GM23248 (cell line): ENCODE data around the gene RARA.

Experiments used
- EZH2 ChIP-seq: fragments of 200-600 bp; sonication (generic); IDR thresholded peaks from 2 replicates; pipeline ENCODE4 v1.6.1; 2018; ENCODE audit warnings: antibody characterized with exemption, mild to moderate bottlenecking; ENCODE audit not compliant: insufficient read depth, poor library complexity, severe bottlenecking
- EZH2phosphoT487 ChIP-seq: fragments of 200-600 bp; sonication (generic); IDR thresholded peaks from 2 replicates; pipeline ENCODE4 v1.6.1; 2018; ENCODE audit warnings: antibody characterized with exemption, moderate library complexity, mild to moderate bottlenecking, low read depth; ENCODE audit not compliant: insufficient read depth

DNA sequence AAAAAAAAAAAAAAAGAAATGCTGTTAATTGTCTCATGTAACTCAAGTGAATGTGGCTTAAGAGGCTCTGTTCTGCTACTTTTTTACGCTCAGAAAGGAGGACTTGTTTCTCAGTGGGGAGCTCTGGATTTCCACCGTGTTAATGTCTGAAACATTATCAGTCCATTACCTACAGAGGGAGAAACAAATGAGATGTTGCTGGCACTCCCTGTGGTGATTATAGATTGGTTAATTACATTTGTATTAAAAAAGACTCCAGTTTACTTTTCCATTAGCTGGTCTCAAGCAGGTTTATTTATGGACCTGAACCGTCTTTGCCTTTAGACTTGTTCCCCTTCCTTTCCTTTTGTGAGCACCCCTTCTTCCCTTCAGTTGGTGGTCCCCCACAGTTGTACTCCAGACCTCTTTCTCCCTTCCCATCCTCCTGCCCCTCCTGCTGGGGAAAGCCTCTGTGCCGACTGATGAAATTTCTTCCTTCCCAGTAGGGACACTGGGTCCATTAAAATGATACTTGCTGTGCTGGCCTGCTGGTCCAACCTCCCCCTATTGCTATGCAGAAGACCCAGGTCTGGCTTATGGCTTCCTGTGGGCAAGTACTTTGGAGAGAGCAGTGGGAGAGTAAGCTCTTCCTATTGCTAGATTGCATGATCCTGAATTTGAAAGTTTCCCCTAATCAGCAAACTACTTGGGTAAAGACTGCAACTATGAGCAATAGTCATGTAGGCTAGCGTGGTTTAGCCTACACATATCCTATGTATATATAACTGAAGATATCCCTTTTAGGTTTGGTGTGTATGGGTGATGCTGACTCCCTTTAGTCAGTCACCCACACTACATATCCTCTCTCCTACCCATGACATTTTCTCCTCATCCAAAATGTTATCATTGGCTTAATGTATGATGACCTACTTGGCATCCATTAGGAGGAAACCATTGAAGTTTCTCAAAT is 13.2 kb upstream of the RARA start:
- TF ChIP-seq EZH2 (no peak), EZH2phosphoT487 (no peak)
